Measurements from ENCODE around the gene TNMD. TPM values are rescaled to one million over a fixed set of nuclear protein-coding genes. Genes with fewer than 3 reads are reported as not detected.
"Not testable (repeated sequence)": the region's sequence is repeated elsewhere in the genome, so short reads cannot be mapped to it uniquely, and the experiment has no call there.

The TNMD gene
- not detected for total RNA-seq

GRCh38 chrX:100584611-100585010, at the start of gene TNMD:
TSS of gene TNMD (plus strand) at chrX:100584936. CDS start at chrX:100585019, 83 bp downstream.
- Histone ChIP-seq H3K27ac (no peak within 1 kb of the TSS), H3K27me3 (no peaks in the 10 kb centered on the region), H3K4me3 (no peak within 1 kb of the TSS), H3K4me1 (no peaks in the 10 kb centered on the region), H3K9me3 (no peaks in the 10 kb centered on the region), H3K36me3 (no peaks in the 10 kb centered on the region)
- intact Hi-C loops (cut with DNase I) = no loop called here
- TF ChIP-seq POLR2AphosphoS5 (IDR thresholded peaks at IDR 0.05; ENCODE audit: insufficient read depth in 1 of 2, low read depth in 1 of 2) (no peak), CTCF (IDR thresholded peaks at IDR 0.05) (no peak), POLR2A (IDR thresholded peaks at IDR 0.05) (no peak)
- no peak for DNase-seq (ENCODE audit: extremely low spot score in 2 of 2)

GRCh38 chrX:100565534-100565933, 19.2 kb upstream of the TNMD start:
- DNase-seq (ENCODE audit: extremely low spot score in 2 of 2); H3K27ac ChIP-seq; H3K4me1 ChIP-seq; H3K27me3 ChIP-seq; H3K4me3 ChIP-seq; H3K9me3 ChIP-seq; H3K36me3 ChIP-seq; intact Hi-C loops (cut with DNase I): not testable (repeated sequence)

GRCh38 chrX:100586747-100587146, 2.0 kb downstream of the TNMD start:
- no peak for DNase-seq (ENCODE audit: extremely low spot score in 2 of 2)
- intact Hi-C loops (cut with DNase I) = no loop called here
- Histone ChIP-seq H3K4me1 (no peaks in the 10 kb centered on the region), H3K27ac (no peak overlapping the region), H3K4me3 (no peak overlapping the region), H3K9me3 (no peaks in the 10 kb centered on the region), H3K27me3 (no peaks in the 10 kb centered on the region), H3K36me3 (no peaks in the 10 kb centered on the region)
- TF ChIP-seq POLR2A (IDR thresholded peaks at IDR 0.05) (no peak), CTCF (IDR thresholded peaks at IDR 0.05) (no peak), POLR2AphosphoS5 (IDR thresholded peaks at IDR 0.05; ENCODE audit: insufficient read depth in 1 of 2, low read depth in 1 of 2) (no peak)

GRCh38 chrX:100587861-100588260, 3.1 kb downstream of the TNMD start:
- no peak for TF ChIP-seq POLR2A (IDR thresholded peaks at IDR 0.05)
- TF ChIP-seq POLR2AphosphoS5 (IDR thresholded peaks at IDR 0.05; ENCODE audit: insufficient read depth in 1 of 2, low read depth in 1 of 2) = no peak
- TF ChIP-seq CTCF (IDR thresholded peaks at IDR 0.05) = no peak
- no peaks in the 10 kb centered on the region for H3K36me3 ChIP-seq
- H3K27ac ChIP-seq = no peak overlapping the region
- intact Hi-C loops (cut with DNase I) = no loop called here
- H3K9me3 ChIP-seq = no peaks in the 10 kb centered on the region
- H3K27me3 ChIP-seq = no peaks in the 10 kb centered on the region
- no peak overlapping the region for H3K4me3 ChIP-seq
- H3K4me1 ChIP-seq = no peaks in the 10 kb centered on the region
- no peak for DNase-seq (ENCODE audit: extremely low spot score in 2 of 2)

- no peak overlapping the region for H3K4me3 ChIP-seq
- no peaks in the 10 kb centered on the region for H3K36me3 ChIP-seq
- no peak overlapping the region for H3K27ac ChIP-seq
- H3K4me1 ChIP-seq = no peaks in the 10 kb centered on the region
- TF ChIP-seq POLR2A (IDR thresholded peaks at IDR 0.05) (no peak), CTCF (IDR thresholded peaks at IDR 0.05) (no peak), POLR2AphosphoS5 (IDR thresholded peaks at IDR 0.05; ENCODE audit: insufficient read depth in 1 of 2, low read depth in 1 of 2) (no peak)
- H3K9me3 ChIP-seq = no peaks in the 10 kb centered on the region
- no peaks in the 10 kb centered on the region for H3K27me3 ChIP-seq
- intact Hi-C loops (cut with DNase I) = no loop called here
- no peak for DNase-seq (ENCODE audit: extremely low spot score in 2 of 2)
Observed at GRCh38 chrX:100591256-100592051, 6.7 kb downstream of the TNMD start.

Data from vagina (tissue), 2 donors.